Measurements from ENCODE around the gene UBAP1L. TPM values are rescaled to one million over a fixed set of nuclear protein-coding genes. Genes with fewer than 3 reads are reported as not detected.
"Not testable (repeated sequence)": the region's sequence is repeated elsewhere in the genome, so short reads cannot be mapped to it uniquely, and the experiment has no call there.

The UBAP1L gene
- total RNA-seq, 4 donors from 2014 or later = 2.0 to 8.2 (median 4.4) TPM

GRCh38 chr15:65076486-65077290, 38.3 kb downstream of the UBAP1L start, which contains the start of gene KBTBD13:
KBTBD13 (plus strand) TSS chr15:65076746; CDS start chr15:65076816, 70 bp downstream.
- intact Hi-C loops (cut with DNase I; ENCODE audit: low total_unique reads) = no loop called here
- Histone ChIP-seq H3K27me3 (no peaks in the 10 kb centered on the region), H3K4me3 (no peak within 1 kb of the TSS), H3K9me3 (no peaks in the 10 kb centered on the region), H3K36me3 (no peaks in the 10 kb centered on the region), H3K27ac (no peak within 1 kb of the TSS), H3K4me1 (peaks cover 0 to 20% (median 15%) of the 10 kb centered on the region in 4 donors)
- no peak for DNase-seq
- WGBS, 2 donors (ENCODE audit: low coverage in 1 of 2) = 91% methylated on average over 58 of the region's 73 CpGs; no CpG with 5 or more reads in 1 of the 2 donors
- no peak for TF ChIP-seq CTCF (IDR thresholded peaks at IDR 0.05)
- in situ Hi-C loops (cut with MboI; ENCODE audit: low pct_ligation_motif_present in 1 of 4, low pct_unique_long_range_greater_than_20kb in 1 of 4, low sequenced_read_pairs in 3 of 4) = no loop called here

GRCh38 chr15:65075607-65076395, 39.2 kb downstream of the UBAP1L start:
- 78 to 97% methylated on average over 6 to 12 of the region's 12 CpGs for WGBS, 2 donors (ENCODE audit: low coverage in 1 of 2)
- in situ Hi-C loops (cut with MboI; ENCODE audit: low pct_ligation_motif_present in 1 of 4, low pct_unique_long_range_greater_than_20kb in 1 of 4, low sequenced_read_pairs in 3 of 4) = not testable (repeated sequence)

GRCh38 chr15:65074946-65075345, 40.1 kb downstream of the UBAP1L start:
- H3K27ac ChIP-seq; H3K9me3 ChIP-seq; intact Hi-C loops (cut with DNase I; ENCODE audit: low total_unique reads); H3K36me3 ChIP-seq; H3K4me3 ChIP-seq; H3K27me3 ChIP-seq; DNase-seq; in situ Hi-C loops (cut with MboI; ENCODE audit: low pct_ligation_motif_present in 1 of 4, low pct_unique_long_range_greater_than_20kb in 1 of 4, low sequenced_read_pairs in 3 of 4): not testable (repeated sequence)
- peaks cover 3 to 35% (median 33%) of the 10 kb centered on the region in 4 donors for H3K4me1 ChIP-seq
- WGBS, 2 donors (ENCODE audit: low coverage in 1 of 2) = 92% methylated on average over 18 of the region's 22 CpGs; no CpG with 5 or more reads in 1 of the 2 donors

More at GRCh38 chr15:65075607-65076395, 39.2 kb downstream of the UBAP1L start:
- H3K27me3 ChIP-seq; H3K4me3 ChIP-seq; H3K9me3 ChIP-seq; intact Hi-C loops (cut with DNase I; ENCODE audit: low total_unique reads); H3K36me3 ChIP-seq; H3K27ac ChIP-seq; DNase-seq: not testable (repeated sequence)
- peaks cover 3 to 26% (median 24%) of the 10 kb centered on the region in 4 donors for H3K4me1 ChIP-seq

- H3K4me1 ChIP-seq = peaks cover 3 to 42% (median 32%) of the 10 kb centered on the region in 4 donors
Measured at GRCh38 chr15:65072617-65073016, 42.4 kb downstream of the UBAP1L start.

More at GRCh38 chr15:65072617-65073016, 42.4 kb downstream of the UBAP1L start:
- H3K9me3 ChIP-seq = no peaks in the 10 kb centered on the region
- no peaks in the 10 kb centered on the region for H3K36me3 ChIP-seq
- H3K27ac ChIP-seq = peak overlapping the region in 1 of 4 donors; percentile 90
- 95% methylated on average over 3 of the region's 3 CpGs; no CpG with 5 or more reads in 1 of the 2 donors for WGBS, 2 donors (ENCODE audit: low coverage in 1 of 2)
- intact Hi-C loops (cut with DNase I; ENCODE audit: low total_unique reads) (no loop called here), in situ Hi-C loops (cut with MboI; ENCODE audit: low pct_ligation_motif_present in 1 of 4, low pct_unique_long_range_greater_than_20kb in 1 of 4, low sequenced_read_pairs in 3 of 4) (no loop called here)
- no peak for DNase-seq
- no peak overlapping the region for H3K4me3 ChIP-seq
- TF ChIP-seq CTCF (IDR thresholded peaks at IDR 0.05) (no peak), POLR2A (IDR thresholded peaks at IDR 0.05) (no peak), EP300 (IDR thresholded peaks at IDR 0.05; ENCODE audit: low read depth) (no peak), POLR2AphosphoS5 (IDR thresholded peaks at IDR 0.05) (no peak)
- peaks cover 6% of the 10 kb centered on the region for H3K27me3 ChIP-seq
